GM06990 (cell line): ENCODE measurements around the gene LFNG.

ENCODE experiments used
- DNase-seq: peaks from one replicate; pipeline ENCODE4 v3.0.0-alpha.2; 2011; ENCODE audit not compliant: insufficient read length; ENCODE audit errors: extremely low read depth
- H3K27me3 ChIP-seq: replicated peaks from 2 replicates; pipeline ENCODE4 v1.6.0; 2011; ENCODE audit warnings: low read length; ENCODE audit not compliant: control insufficient read depth, insufficient read depth
- H3K36me3 ChIP-seq: 2 replicates; pipeline ENCODE4 v1.5.1; 2011; ENCODE audit warnings: low read length; ENCODE audit not compliant: control insufficient read depth, insufficient read depth
- H3K4me3 ChIP-seq: replicated peaks from 2 replicates; pipeline ENCODE4 v1.5.1; 2011; ENCODE audit warnings: low read depth, mild to moderate bottlenecking, control low read depth, low read length
- TF ChIP-seq, protein P1 (sequence below): IDR thresholded peaks from 2 replicates; pipeline ENCODE4 v1.5.1; 2011; ENCODE audit warnings: low read length, control low read depth, mild to moderate bottlenecking, inconsistent platforms; ENCODE audit not compliant: insufficient read depth, poor library complexity, severe bottlenecking

Gene LFNG

DNA sequence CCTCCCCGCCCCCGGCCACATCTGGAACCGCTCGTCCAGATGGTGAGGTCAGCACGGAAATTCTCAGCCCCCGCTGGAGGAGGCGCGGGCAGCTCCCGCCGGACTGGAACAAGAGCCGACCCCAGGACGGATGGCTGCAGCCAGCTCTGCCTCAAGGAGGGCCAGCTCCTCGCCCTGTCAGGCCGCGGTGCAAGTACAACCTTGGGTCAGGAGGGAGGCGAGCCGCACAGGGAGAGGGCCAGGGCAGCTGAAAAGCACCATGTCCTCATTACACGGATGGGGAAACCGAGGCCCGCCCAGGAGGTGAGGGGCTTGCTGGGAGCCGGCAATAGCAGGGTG lies 39.5 kb upstream of the LFNG start:
- TF ChIP-seq, protein P1, sequence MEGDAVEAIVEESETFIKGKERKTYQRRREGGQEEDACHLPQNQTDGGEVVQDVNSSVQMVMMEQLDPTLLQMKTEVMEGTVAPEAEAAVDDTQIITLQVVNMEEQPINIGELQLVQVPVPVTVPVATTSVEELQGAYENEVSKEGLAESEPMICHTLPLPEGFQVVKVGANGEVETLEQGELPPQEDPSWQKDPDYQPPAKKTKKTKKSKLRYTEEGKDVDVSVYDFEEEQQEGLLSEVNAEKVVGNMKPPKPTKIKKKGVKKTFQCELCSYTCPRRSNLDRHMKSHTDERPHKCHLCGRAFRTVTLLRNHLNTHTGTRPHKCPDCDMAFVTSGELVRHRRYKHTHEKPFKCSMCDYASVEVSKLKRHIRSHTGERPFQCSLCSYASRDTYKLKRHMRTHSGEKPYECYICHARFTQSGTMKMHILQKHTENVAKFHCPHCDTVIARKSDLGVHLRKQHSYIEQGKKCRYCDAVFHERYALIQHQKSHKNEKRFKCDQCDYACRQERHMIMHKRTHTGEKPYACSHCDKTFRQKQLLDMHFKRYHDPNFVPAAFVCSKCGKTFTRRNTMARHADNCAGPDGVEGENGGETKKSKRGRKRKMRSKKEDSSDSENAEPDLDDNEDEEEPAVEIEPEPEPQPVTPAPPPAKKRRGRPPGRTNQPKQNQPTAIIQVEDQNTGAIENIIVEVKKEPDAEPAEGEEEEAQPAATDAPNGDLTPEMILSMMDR: no peak
- Histone ChIP-seq H3K36me3 (no peaks in the 10 kb centered on the region), H3K4me3 (no peak overlapping the region), H3K27me3 (no peaks in the 10 kb centered on the region; the same call in 1 of the 2 replicates)
- DNase-seq: no peak

DNA sequence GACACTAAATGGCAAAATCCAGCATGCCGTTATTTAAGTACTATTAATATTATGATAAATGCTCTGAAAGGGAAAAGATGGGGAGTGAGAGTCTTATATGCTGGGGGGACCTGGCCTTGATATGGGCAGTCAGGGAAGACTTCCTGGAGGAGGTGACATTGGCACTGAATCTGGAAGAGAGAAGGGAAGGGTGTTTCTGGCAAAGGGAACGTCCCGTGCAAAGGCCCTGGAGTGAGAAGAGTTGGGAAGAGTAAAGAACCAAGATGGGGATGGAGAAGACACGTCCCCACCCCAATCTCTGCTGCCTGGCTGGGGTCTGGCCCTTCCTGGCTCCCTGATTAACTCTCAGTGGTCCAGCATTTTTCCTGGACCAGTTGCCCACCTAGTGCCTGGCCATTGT lies 38.4 kb upstream of the LFNG start:
- TF ChIP-seq, protein P1: no peak
- no peak for DNase-seq
- Histone ChIP-seq H3K36me3 (no peaks in the 10 kb centered on the region), H3K4me3 (no peak overlapping the region), H3K27me3 (no peaks in the 10 kb centered on the region; the same call in 1 of the 2 replicates)

DNA sequence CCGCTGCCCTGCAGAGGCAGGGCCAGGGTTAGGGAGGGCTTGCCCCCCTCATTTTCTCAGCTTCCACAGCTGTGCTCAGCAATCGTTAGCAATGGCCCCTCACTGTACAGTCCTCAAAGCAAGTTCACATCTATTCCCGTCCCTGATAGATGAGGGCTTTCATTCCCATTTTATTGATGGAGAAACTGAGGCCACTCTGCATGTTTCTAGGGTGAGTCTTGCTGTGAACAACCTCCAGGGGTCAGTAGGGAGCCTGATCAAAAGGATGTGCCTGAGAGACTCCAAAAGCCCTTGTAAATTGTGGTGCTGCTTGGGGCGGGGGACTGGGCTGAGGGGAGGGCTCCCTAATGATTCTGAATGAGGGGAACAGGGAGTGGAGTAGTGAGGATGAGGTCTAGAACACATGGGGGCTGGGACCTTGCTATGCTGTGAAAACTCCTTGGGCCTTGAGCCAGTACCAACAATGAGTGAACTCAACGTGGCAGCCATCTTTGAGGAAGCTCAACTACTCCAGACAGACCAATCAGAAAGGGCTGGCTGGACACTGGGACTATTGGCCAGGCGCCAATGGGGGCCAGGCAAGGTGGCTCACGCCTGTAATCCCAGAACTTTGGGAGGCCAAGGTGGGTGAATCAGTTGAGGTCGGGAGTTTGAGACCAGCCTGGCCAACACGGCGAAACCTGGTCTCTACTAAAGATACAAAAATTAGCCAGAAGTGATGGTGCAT lies 36.7 kb upstream of the LFNG start:
- Histone ChIP-seq H3K27me3 (no peaks in the 10 kb centered on the region; the same call in 1 of the 2 replicates), H3K36me3 (no peaks in the 10 kb centered on the region), H3K4me3 (no peak overlapping the region)
- no peak for DNase-seq
- TF ChIP-seq, protein P1: peak; percentile 19

DNA sequence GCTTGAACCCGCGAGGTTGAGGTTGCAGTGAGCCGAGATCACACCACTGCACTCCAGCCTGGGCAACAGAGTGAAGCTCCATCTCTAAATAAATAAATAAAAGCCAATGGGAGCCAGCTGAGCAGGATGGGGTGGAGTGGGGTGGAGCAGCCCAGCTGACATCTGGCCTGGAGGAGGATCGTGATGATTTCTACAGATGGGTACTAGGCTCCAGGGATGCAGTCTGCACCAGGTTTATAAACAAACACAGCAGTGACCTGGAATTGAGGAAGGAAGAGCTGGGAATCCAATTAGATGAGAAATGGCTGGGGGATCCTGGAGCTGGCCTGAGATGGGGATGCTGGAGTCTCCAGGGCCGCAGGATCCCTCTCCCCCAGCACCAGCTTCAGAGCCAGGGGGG lies 36.1 kb upstream of the LFNG start:
- Histone ChIP-seq H3K36me3 (no peaks in the 10 kb centered on the region), H3K27me3 (no peaks in the 10 kb centered on the region; the same call in 1 of the 2 replicates), H3K4me3 (no peak overlapping the region)
- no peak for DNase-seq
- TF ChIP-seq, protein P1: no peak

DNA sequence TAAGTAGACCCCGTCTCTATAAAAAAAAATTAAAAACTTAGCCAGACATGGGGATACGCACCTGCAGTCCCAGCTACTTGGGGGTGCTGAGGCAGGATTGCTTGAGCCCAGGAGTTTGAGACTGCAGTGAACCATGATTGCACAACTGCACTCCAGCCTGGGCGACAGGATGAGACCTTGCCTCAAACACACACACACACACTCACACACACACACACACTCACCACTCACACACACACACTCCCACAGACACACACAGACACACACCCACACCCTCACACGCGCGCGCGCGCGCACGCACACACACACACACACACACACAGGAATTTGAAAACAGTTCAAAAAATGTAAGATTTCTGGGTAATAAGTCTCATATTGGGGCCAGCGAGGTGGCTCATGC lies 34.7 kb upstream of the LFNG start:
- TF ChIP-seq, protein P1: no peak

More for the DNA sequence above, 34.7 kb upstream of the LFNG start:
- no peak for DNase-seq
- Histone ChIP-seq H3K36me3 (no peaks in the 10 kb centered on the region), H3K27me3 (no peaks in the 10 kb centered on the region), H3K4me3 (no peak overlapping the region)
